ACHN (cell line): ENCODE results near the gene S100A3.
A peak's percentile ranks its signal among the peaks of the same experiment; 100 is the strongest.
"Not testable (repeated sequence)": the region's sequence is repeated elsewhere in the genome, so short reads cannot be mapped to it uniquely, and the experiment has no call there.

Experiments
- DNase-seq: peaks from one replicate; pipeline ENCODE4 v3.0.0-alpha.2; 2015
- in situ Hi-C: cut with HindIII; loops from 2 replicates; pipeline ENCODE4 v1.10.0; 2017; ENCODE audit warnings: low sequenced_read_pairs, low pct_ligation_motif_present, low pct_unique_long_range_greater_than_20kb

The S100A3 gene

GRCh38 chr1:153548722-153549688 lies at the start of gene S100A3:
TSS of gene S100A3 (minus strand) at chr1:153549258. CDS start at chr1:153548485, 773 bp downstream.
- DNase-seq, result peak; percentile 85
- in situ Hi-C loops, result no loop called here

- DNase-seq, result no peak
- in situ Hi-C loops, result no loop called here
Observed at GRCh38 chr1:153598309-153599172, 49.5 kb upstream of the S100A3 start.

GRCh38 chr1:153597206-153597605 lies 48.1 kb upstream of the S100A3 start:
- in situ Hi-C loops, result no loop called here
- DNase-seq, result peak; percentile 64

GRCh38 chr1:153592748-153593147 lies 43.7 kb upstream of the S100A3 start:
- no peak for DNase-seq
- in situ Hi-C loops, result no loop called here

- in situ Hi-C loops, result no loop called here
- DNase-seq, result no peak
Observed at GRCh38 chr1:153588482-153588881, 39.4 kb upstream of the S100A3 start.

GRCh38 chr1:153588033-153588432 lies 39.0 kb upstream of the S100A3 start:
- DNase-seq, in situ Hi-C loops: not testable (repeated sequence)

GRCh38 chr1:153587314-153587713 lies 38.3 kb upstream of the S100A3 start:
- in situ Hi-C loops, result no loop called here

GRCh38 chr1:153586347-153586746 lies 37.3 kb upstream of the S100A3 start:
- no peak for DNase-seq
- in situ Hi-C loops, result no loop called here

More at GRCh38 chr1:153587314-153587713, 38.3 kb upstream of the S100A3 start:
- no peak for DNase-seq

- in situ Hi-C loops, result no loop called here
- DNase-seq, result no peak
Observed at GRCh38 chr1:153585006-153585405, 35.9 kb upstream of the S100A3 start.

GRCh38 chr1:153583976-153584375 lies 34.9 kb upstream of the S100A3 start:
- in situ Hi-C loops, result no loop called here
- DNase-seq, result no peak

- in situ Hi-C loops, DNase-seq: not testable (repeated sequence)
Observed at GRCh38 chr1:153583514-153583913, 34.5 kb upstream of the S100A3 start.

GRCh38 chr1:153582836-153583235 lies 33.8 kb upstream of the S100A3 start:
- in situ Hi-C loops, DNase-seq: not testable (repeated sequence)

- in situ Hi-C loops, result no loop called here
- no peak for DNase-seq
Observed at GRCh38 chr1:153578936-153579335, 29.9 kb upstream of the S100A3 start.

- in situ Hi-C loops, result no loop called here
- peak; percentile 20 for DNase-seq
Observed at GRCh38 chr1:153578490-153578889, 29.4 kb upstream of the S100A3 start.

GRCh38 chr1:153577624-153578051 lies 28.6 kb upstream of the S100A3 start:
- in situ Hi-C loops, result no loop called here

GRCh38 chr1:153577138-153577537 lies 28.1 kb upstream of the S100A3 start:
- in situ Hi-C loops, result no loop called here
- DNase-seq, result no peak

More at GRCh38 chr1:153577624-153578051, 28.6 kb upstream of the S100A3 start:
- DNase-seq, result no peak

- in situ Hi-C loops, DNase-seq: not testable (repeated sequence)
Observed at GRCh38 chr1:153575497-153575896, 26.4 kb upstream of the S100A3 start.

GRCh38 chr1:153575081-153575491 lies 26.0 kb upstream of the S100A3 start:
- DNase-seq, in situ Hi-C loops: not testable (repeated sequence)

GRCh38 chr1:153573351-153573750 lies 24.3 kb upstream of the S100A3 start:
- in situ Hi-C loops, result no loop called here

More at GRCh38 chr1:153573351-153573750, 24.3 kb upstream of the S100A3 start:
- no peak for DNase-seq
